Neural crest cell (in vitro differentiated cells): Measurements from ENCODE around the gene XRRA1. TPM values are rescaled to one million over a fixed set of nuclear protein-coding genes. Genes with fewer than 3 reads are reported as not detected.
"Not testable (repeated sequence)": the region's sequence is repeated elsewhere in the genome, so short reads cannot be mapped to it uniquely, and the experiment has no call there.

Experiments
- DNase-seq: peaks from one replicate; pipeline ENCODE4 v3.0.0; 2021; ENCODE audit warnings: low read depth, mixed read lengths, low spot score
- H3K27ac Mint-ChIP-seq: one replicate; pipeline ENCODE4 v1.8.0; 2021; ENCODE audit warnings: mild to moderate bottlenecking, mixed read lengths; ENCODE audit not compliant: unreplicated experiment
- H3K27me3 Mint-ChIP-seq: 2 replicates; pipeline ENCODE4 v1.8.0; 2021; ENCODE audit warnings: low read depth, mild to moderate bottlenecking, mixed read lengths
- H3K36me3 Mint-ChIP-seq: 2 replicates; pipeline ENCODE4 v1.8.0; 2021; ENCODE audit warnings: low read depth, mild to moderate bottlenecking, mixed read lengths
- H3K4me1 Mint-ChIP-seq: 2 replicates; pipeline ENCODE4 v1.8.0; 2021; ENCODE audit warnings: mixed read lengths
- H3K4me3 Mint-ChIP-seq: one replicate; pipeline ENCODE4 v1.8.0; 2021; ENCODE audit warnings: mild to moderate bottlenecking, mixed read lengths
- H3K9me3 Mint-ChIP-seq: 2 replicates; pipeline ENCODE4 v1.8.0; 2021; ENCODE audit warnings: mixed read lengths
- long read RNA-seq: library from polyadenylated mRNA; unstranded; transcript quantifications from one replicate; pipeline ENCODE4 v2.0.0, GENCODE V29; 2020
- total RNA-seq: library from RNA; stranded (reverse); gene quantifications from 2 replicates; pipeline ENCODE4 v1.2.1, GENCODE V29; 2021
- TF ChIP-seq, protein P1 (sequence below): fragments of 200-600 bp; sonication (generic); conservative IDR thresholded peaks from 2 replicates; pipeline ENCODE4 v1.5.0; 2021; ENCODE audit warnings: antibody characterized with exemption, mild to moderate bottlenecking

XRRA1 gene, protein sequence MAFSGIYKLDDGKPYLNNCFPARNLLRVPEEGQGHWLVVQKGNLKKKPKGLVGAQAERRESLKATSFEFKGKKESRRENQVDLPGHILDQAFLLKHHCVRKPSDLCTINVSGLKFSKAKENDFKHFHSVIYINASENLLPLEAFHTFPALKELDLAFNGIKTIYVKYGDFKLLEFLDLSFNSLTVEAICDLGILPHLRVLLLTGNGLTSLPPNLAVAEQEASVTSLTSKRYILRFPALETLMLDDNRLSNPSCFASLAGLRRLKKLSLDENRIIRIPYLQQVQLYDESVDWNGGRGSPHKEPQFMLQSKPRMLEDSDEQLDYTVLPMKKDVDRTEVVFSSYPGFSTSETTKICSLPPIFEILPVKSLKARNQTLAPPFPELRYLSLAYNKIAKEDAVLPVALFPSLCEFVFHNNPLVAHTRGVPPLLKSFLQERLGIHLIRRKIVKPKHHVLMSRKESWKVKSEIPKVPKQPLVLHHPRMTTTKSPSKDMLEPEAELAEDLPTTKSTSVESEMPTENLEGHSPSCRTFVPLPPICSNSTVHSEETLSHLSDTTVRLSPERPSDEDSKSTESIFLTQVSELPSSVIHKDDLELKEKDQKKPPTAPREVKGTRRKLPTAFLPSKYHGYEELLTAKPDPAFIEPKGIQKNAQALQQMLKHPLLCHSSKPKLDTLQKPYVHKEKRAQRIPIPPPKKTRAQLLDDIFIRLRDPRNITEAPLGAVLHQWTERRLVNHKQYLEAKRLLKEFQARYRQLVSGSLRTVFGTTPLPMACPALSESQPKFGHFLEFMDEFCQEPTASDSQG
- total RNA-seq = 5.6 and 8.3 TPM in 2 replicates
- long read RNA-seq, partial matches to known transcripts = 1 of 12 reads
- long read RNA-seq, other reads (novel, unspliced or antisense) = 11 of 12 reads

DNA sequence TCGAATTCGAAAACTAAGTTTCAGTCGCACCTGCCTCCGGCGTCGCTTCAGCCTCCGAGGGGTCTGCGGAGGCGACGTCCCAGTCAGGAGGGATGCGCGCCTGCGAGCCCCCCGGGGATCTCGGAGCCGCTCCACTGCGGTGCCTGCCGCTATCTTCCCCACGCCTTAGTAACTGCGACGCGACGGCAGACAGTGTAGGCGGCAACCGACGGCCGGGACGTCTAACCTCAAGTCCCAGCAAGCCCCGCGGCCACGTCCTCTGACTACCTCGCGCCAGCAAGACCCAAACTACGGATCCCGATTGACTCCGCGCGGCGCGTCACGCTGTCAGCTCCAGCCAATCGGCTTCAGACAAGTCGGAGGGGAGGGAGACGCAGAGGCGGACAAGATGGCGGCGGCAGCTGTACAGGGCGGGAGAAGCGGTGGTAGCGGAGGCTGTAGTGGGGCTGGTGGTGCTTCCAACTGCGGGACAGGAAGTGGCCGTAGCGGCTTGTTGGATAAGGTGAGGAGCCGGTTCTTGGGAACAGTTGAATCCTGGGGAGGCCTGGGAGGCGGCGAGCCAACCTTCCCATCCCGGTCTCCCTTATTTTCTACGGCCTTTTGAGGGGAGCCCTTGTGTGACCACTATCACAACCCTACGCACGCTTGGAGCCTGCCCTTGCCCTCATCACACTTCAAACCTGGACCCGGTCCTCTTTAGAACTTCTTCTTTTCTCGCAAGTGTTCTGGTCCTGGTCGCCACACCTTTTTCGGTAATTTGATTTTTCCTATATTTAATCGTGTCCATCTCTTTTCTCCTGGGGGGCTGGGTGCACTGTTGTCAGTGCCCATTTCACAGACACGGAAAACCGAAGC lies at the start of gene XRRA1, which contains the start of gene SPCS2:
XRRA1 (minus strand) TSS at position 194 of the 855 bp plus-strand sequence. CDS start 8,213 bp downstream, outside the sequence.
SPCS2 (plus strand) TSS at position 369 of the 855 bp plus-strand sequence; CDS start at position 389, 20 bp downstream.
- peaks cover 33% of the 10 kb centered on the region for H3K4me1 Mint-ChIP-seq
- peak within 1 kb of the TSS; percentile 98 for H3K4me3 Mint-ChIP-seq
- no peaks in the 10 kb centered on the region for H3K27me3 Mint-ChIP-seq
- TF ChIP-seq, protein P1, sequence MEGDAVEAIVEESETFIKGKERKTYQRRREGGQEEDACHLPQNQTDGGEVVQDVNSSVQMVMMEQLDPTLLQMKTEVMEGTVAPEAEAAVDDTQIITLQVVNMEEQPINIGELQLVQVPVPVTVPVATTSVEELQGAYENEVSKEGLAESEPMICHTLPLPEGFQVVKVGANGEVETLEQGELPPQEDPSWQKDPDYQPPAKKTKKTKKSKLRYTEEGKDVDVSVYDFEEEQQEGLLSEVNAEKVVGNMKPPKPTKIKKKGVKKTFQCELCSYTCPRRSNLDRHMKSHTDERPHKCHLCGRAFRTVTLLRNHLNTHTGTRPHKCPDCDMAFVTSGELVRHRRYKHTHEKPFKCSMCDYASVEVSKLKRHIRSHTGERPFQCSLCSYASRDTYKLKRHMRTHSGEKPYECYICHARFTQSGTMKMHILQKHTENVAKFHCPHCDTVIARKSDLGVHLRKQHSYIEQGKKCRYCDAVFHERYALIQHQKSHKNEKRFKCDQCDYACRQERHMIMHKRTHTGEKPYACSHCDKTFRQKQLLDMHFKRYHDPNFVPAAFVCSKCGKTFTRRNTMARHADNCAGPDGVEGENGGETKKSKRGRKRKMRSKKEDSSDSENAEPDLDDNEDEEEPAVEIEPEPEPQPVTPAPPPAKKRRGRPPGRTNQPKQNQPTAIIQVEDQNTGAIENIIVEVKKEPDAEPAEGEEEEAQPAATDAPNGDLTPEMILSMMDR = no peak
- H3K36me3 Mint-ChIP-seq = peaks cover 2% of the 10 kb centered on the region
- peak within 1 kb of the TSS; percentile 97 for H3K27ac Mint-ChIP-seq
- H3K9me3 Mint-ChIP-seq = no peaks in the 10 kb centered on the region
- peak; percentile 94 for DNase-seq

DNA sequence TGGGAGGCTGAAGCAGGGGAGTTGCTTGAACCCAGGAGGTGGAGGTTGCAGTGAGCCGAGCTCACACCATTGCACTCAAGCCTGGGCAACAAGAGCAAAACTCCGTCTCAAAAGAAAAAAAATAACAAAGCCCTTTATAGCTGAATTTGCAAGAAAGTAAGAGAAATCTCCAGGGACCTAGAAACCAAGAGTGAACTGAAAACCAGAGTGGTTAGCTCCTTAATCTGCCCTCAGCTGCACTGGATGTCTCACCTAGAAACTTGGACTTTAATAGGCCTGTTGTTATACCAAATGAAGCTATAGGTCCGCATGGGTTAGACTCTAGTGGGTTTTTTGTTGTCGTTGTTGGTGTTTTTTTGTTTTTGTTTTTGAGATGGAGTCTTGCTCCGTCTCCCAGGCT lies 44.0 kb upstream of the XRRA1 start:
- Mint-ChIP-seq H3K9me3 (no peaks in the 10 kb centered on the region), H3K27me3 (no peaks in the 10 kb centered on the region), H3K27ac (no peak overlapping the region), H3K4me3 (no peak overlapping the region), H3K4me1 (peaks cover 15% of the 10 kb centered on the region), H3K36me3 (no peaks in the 10 kb centered on the region)
- DNase-seq = no peak
- TF ChIP-seq, protein P1 = no peak

DNA sequence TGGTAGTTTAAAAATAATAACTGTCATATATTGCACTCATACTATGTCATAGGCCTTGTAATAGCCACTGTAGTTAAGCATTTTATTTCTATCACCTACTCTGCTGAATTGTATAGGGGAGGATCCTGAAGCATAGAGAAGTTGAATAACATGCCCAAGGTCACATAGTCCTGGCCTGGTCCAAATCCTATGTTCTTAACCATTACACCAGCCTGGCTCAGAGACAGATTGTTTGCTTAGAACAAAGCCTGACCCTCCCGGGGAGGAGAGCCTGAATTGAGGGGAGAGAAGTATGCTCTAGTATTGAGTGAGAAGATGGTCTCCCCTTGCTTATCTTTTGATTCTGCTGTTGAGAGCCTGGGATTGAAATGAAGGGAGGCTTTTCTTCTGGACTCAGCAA lies 42.0 kb upstream of the XRRA1 start:
- Mint-ChIP-seq H3K9me3 (no peaks in the 10 kb centered on the region), H3K4me3 (peak overlapping the region; percentile 92), H3K4me1 (peaks cover 15% of the 10 kb centered on the region), H3K27me3 (no peaks in the 10 kb centered on the region), H3K36me3 (no peaks in the 10 kb centered on the region), H3K27ac (no peak overlapping the region)
- TF ChIP-seq, protein P1 = no peak
- no peak for DNase-seq

DNA sequence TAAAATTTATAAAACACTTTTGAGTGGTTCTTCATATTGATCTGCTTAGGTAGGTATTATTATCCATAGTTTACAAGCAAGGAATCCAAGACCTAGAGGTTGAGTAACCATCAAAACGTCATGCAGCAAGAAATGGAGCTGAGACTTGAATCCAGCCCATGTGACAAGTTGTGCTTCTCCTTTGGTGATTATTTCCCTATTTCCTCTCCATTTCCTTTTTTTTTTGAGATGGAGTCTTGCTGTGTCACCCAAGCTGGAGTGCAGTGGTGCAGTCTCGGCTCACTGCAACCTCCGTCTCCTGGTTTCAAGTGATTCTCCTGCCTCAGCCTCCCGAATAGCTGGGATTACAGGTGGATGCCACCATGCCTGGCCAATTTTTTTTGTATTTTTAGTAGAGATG lies 41.3 kb upstream of the XRRA1 start:
- not testable (repeated sequence) for H3K36me3 Mint-ChIP-seq, DNase-seq, H3K27ac Mint-ChIP-seq, H3K27me3 Mint-ChIP-seq, H3K9me3 Mint-ChIP-seq
- Mint-ChIP-seq H3K4me3 (peak overlapping the region; percentile 92), H3K4me1 (peaks cover 15% of the 10 kb centered on the region)

DNA sequence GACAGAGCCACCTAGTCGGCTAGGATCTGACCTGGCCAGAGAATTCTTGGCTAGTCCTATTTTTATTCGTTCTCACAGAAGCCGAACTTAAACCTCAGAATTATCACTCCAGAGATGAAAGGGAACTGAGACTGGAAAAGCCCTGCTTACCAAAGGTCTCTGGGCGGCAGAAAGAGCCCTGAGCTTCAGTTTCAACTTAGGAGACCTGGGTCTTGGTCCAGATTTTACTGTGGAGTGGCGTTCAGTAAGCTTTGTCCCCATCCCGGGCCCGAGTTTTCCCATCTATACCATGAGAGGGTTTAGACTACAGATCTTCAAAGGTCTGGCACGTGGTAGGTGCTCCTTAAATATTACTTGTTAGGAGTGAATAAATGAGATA lies 40.4 kb upstream of the XRRA1 start:
- Mint-ChIP-seq H3K27me3 (no peaks in the 10 kb centered on the region), H3K9me3 (no peaks in the 10 kb centered on the region), H3K36me3 (no peaks in the 10 kb centered on the region), H3K4me1 (peaks cover 15% of the 10 kb centered on the region), H3K4me3 (peak overlapping the region; percentile 92), H3K27ac (no peak overlapping the region)
- DNase-seq = no peak
- TF ChIP-seq, protein P1 = no peak
